Glutamatergic neuron (in vitro differentiated cells): ENCODE data around the gene RIC3. TPM values are rescaled to one million over a fixed set of nuclear protein-coding genes. Genes with fewer than 3 reads are reported as not detected.

Experiments used
- DNase-seq: peaks from one replicate; pipeline ENCODE4 v3.0.0; 2022
- H3K27ac Mint-ChIP-seq: one replicate; pipeline ENCODE4 v1.8.0; 2020; ENCODE audit warnings: mild to moderate bottlenecking, mixed read lengths, inconsistent platforms; ENCODE audit not compliant: unreplicated experiment
- H3K27me3 Mint-ChIP-seq: one replicate; pipeline ENCODE4 v1.8.0; 2020; ENCODE audit warnings: mild to moderate bottlenecking, moderate library complexity, mixed read lengths, inconsistent platforms; ENCODE audit not compliant: unreplicated experiment
- H3K36me3 Mint-ChIP-seq: one replicate; pipeline ENCODE4 v1.8.0; 2020; ENCODE audit warnings: mild to moderate bottlenecking, mixed read lengths, inconsistent platforms; ENCODE audit not compliant: unreplicated experiment
- H3K4me1 Mint-ChIP-seq: one replicate; pipeline ENCODE4 v1.8.0; 2020; ENCODE audit warnings: mild to moderate bottlenecking, low read depth, mixed read lengths, inconsistent platforms; ENCODE audit not compliant: unreplicated experiment
- H3K4me3 Mint-ChIP-seq: one replicate; pipeline ENCODE4 v1.8.0; 2020; ENCODE audit warnings: mild to moderate bottlenecking, mixed read lengths, inconsistent platforms; ENCODE audit not compliant: unreplicated experiment
- H3K9me3 Mint-ChIP-seq: one replicate; pipeline ENCODE4 v1.8.0; 2020; ENCODE audit warnings: mild to moderate bottlenecking, moderate library complexity, mixed read lengths, inconsistent platforms; ENCODE audit not compliant: unreplicated experiment
- CTCF ChIP-seq: fragments of 200-600 bp; sonication (generic); IDR thresholded peaks from one replicate; pipeline ENCODE4 v1.5.0; 2021; ENCODE audit not compliant: partially characterized antibody, unreplicated experiment
- total RNA-seq: library from RNA; stranded (reverse); fragmentation: NEBNext Ultra II Directional; extraction: Animal tissue kit (Norgen Biotek cat#: 25700); gene quantifications from one replicate; pipeline ENCODE4 v1.2.1, GENCODE V29; 2021; ENCODE audit not compliant: unreplicated experiment

RIC3 gene
- total RNA-seq, 1 donor from 2014 or later, result 34.4 TPM

GRCh38 chr11:8105666-8106065 is 63.2 kb downstream of the RIC3 start:
- H3K36me3 Mint-ChIP-seq, result peaks cover 4% of the 10 kb centered on the region
- no peaks in the 10 kb centered on the region for H3K9me3 Mint-ChIP-seq
- H3K27me3 Mint-ChIP-seq, result peaks cover 6% of the 10 kb centered on the region
- H3K4me1 Mint-ChIP-seq, result no peaks in the 10 kb centered on the region
- DNase-seq, result no peak
- TF ChIP-seq CTCF, result no peak
- H3K4me3 Mint-ChIP-seq, result no peak overlapping the region
- H3K27ac Mint-ChIP-seq, result no peak overlapping the region

DNA sequence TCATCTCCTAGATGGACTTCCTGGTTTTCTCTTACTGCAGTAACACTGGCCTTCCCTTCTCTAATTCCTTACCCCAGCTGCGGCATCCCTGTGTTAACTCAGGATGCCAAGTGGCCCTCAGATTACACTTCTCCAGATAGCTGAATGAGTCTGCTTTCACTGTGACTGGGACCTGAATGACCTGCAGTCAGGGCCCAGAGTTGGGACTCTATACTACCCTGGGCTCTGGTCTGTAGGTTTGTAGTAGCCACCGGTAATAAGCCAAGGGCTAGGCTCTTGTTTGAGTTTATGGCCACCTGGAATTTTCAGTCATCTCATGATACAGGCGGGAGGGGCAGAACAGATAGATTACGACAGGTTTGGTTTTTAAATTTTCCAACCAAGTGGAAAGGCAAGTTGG is 63.7 kb downstream of the RIC3 start:
- no peak for DNase-seq
- Mint-ChIP-seq H3K36me3 (peaks cover 4% of the 10 kb centered on the region), H3K9me3 (no peaks in the 10 kb centered on the region), H3K27me3 (peaks cover 6% of the 10 kb centered on the region), H3K27ac (no peak overlapping the region), H3K4me3 (no peak overlapping the region), H3K4me1 (no peaks in the 10 kb centered on the region)
- no peak for TF ChIP-seq CTCF

DNA sequence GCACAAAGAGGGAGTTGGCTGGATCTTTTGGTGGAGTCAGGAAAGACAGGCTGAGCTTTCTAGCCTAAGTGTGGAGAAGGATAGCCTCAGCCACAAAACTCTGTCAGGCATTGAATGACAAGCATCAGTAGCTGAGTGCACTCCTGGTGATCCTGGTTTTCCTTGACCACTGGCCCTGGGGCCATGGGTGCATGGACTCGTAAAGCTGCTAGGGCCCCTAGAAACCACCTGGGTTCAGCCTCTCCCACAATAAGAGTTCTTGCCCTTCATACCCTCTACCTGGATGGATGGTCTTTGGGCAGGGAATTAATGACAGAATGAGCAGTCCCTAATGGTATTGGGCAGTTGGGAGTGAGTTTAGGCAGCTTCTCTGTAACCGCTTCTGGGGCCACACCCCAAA is 64.9 kb downstream of the RIC3 start:
- TF ChIP-seq CTCF, result no peak
- Mint-ChIP-seq H3K4me3 (no peak overlapping the region), H3K9me3 (no peaks in the 10 kb centered on the region), H3K4me1 (no peaks in the 10 kb centered on the region), H3K27me3 (peaks cover 4% of the 10 kb centered on the region), H3K27ac (no peak overlapping the region), H3K36me3 (peaks cover 4% of the 10 kb centered on the region)
- DNase-seq, result no peak

- no peaks in the 10 kb centered on the region for H3K4me1 Mint-ChIP-seq
- peaks cover 4% of the 10 kb centered on the region for H3K27me3 Mint-ChIP-seq
- H3K27ac Mint-ChIP-seq, result no peak overlapping the region
- no peak overlapping the region for H3K4me3 Mint-ChIP-seq
- DNase-seq, result no peak
- H3K9me3 Mint-ChIP-seq, result no peaks in the 10 kb centered on the region
- no peak for TF ChIP-seq CTCF
- peaks cover 4% of the 10 kb centered on the region for H3K36me3 Mint-ChIP-seq
These were observed 65.9 kb downstream of the RIC3 start for GRCh38 chr11:8102965-8103364.

DNA sequence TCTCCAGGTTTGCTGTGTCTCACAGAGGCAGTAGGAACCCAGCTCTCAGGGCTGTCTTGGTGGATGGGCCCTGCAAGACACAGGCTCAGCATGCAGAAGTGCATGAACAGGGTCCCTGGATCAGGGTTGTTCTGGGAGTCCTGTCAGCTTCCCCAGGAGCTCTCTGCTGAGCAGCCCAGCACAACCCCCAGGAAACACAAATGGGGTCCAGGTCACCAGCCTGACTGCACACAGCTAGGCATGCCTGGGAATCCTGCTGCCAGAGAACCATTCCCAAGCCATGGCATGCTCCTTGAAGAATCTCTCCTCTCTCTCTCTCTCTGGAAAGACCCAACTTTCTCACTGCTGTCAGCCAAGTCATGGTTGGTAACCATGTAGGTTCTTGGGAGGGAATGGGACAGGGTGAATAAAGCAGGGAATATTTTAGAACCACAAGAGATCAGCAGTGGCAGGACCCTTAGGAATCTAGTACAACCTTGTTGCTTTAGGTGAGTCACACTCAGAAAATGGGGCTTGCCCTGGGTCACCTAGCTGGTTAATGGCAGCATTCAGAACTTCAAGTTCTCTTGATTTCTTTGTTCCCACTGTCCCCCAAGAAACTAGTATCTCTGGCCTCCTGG is 66.4 kb downstream of the RIC3 start:
- Mint-ChIP-seq H3K4me3 (no peak overlapping the region), H3K27ac (no peak overlapping the region), H3K9me3 (no peaks in the 10 kb centered on the region), H3K27me3 (peaks cover 4% of the 10 kb centered on the region), H3K36me3 (peaks cover 4% of the 10 kb centered on the region), H3K4me1 (peaks cover 2% of the 10 kb centered on the region)
- no peak for DNase-seq
- no peak for TF ChIP-seq CTCF
